ENCODE measurements around the gene RGS7. TPM values are rescaled to one million over a fixed set of nuclear protein-coding genes. Genes with fewer than 3 reads are reported as not detected.
A peak's percentile ranks its signal among the peaks of the same experiment; 100 is the strongest.

Gene RGS7
- total and polyA plus RNA-seq, 2 donors from 2014 or later: 3.6 TPM; not detected in 1

- Histone ChIP-seq H3K9me3 (ENCODE audit: control insufficient read depth in 2 of 3, insufficient read depth in 1 of 3, low read length in 3 of 3) (no peaks in the 10 kb centered on the region), H3K36me3 (ENCODE audit: control insufficient read depth in 2 of 3, insufficient read depth in 3 of 3, low read length in 3 of 3) (no peaks in the 10 kb centered on the region), H3K4me1 (ENCODE audit: control insufficient read depth in 2 of 3, insufficient read depth in 2 of 3, low read depth in 1 of 3, low read length in 3 of 3) (peaks cover 0 to 5% (median 0%) of the 10 kb centered on the region in 3 donors), H3K9ac (ENCODE audit: low read length in 3 of 3) (no peak overlapping the region), H3K27me3 (ENCODE audit: control insufficient read depth, insufficient read depth, low read length) (no peaks in the 10 kb centered on the region), H3K27ac (ENCODE audit: low read depth in 2 of 2, low read length in 2 of 2) (no peak overlapping the region), H3K4me3 (ENCODE audit: low read length in 3 of 3) (no peak overlapping the region)
- intact Hi-C loops (cut with DNase I): no loop called here
- TF ChIP-seq, protein P1, sequence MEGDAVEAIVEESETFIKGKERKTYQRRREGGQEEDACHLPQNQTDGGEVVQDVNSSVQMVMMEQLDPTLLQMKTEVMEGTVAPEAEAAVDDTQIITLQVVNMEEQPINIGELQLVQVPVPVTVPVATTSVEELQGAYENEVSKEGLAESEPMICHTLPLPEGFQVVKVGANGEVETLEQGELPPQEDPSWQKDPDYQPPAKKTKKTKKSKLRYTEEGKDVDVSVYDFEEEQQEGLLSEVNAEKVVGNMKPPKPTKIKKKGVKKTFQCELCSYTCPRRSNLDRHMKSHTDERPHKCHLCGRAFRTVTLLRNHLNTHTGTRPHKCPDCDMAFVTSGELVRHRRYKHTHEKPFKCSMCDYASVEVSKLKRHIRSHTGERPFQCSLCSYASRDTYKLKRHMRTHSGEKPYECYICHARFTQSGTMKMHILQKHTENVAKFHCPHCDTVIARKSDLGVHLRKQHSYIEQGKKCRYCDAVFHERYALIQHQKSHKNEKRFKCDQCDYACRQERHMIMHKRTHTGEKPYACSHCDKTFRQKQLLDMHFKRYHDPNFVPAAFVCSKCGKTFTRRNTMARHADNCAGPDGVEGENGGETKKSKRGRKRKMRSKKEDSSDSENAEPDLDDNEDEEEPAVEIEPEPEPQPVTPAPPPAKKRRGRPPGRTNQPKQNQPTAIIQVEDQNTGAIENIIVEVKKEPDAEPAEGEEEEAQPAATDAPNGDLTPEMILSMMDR (IDR thresholded peaks at IDR 0.05; ENCODE audit: borderline replicate concordance, extremely low read depth, insufficient read depth): no peak
- FAIRE-seq (no peak), DNase-seq (no peak)
These were observed 334.6 kb downstream of the RGS7 start for GRCh38 chr1:241022366-241022765.

GRCh38 chr1:241020851-241021697, 335.9 kb downstream of the RGS7 start:
- no peak overlapping the region for H3K9ac ChIP-seq (ENCODE audit: low read length in 3 of 3)
- intact Hi-C loops (cut with DNase I): no loop called here
- H3K4me1 ChIP-seq (ENCODE audit: control insufficient read depth in 2 of 3, insufficient read depth in 2 of 3, low read depth in 1 of 3, low read length in 3 of 3): peaks cover 0 to 5% (median 0%) of the 10 kb centered on the region in 3 donors
- no peak overlapping the region for H3K27ac ChIP-seq (ENCODE audit: low read depth in 2 of 2, low read length in 2 of 2)
- TF ChIP-seq, protein P1 (IDR thresholded peaks at IDR 0.05; ENCODE audit: borderline replicate concordance, extremely low read depth, insufficient read depth): no peak
- DNase-seq (peak in 3 of 5 donors; percentile 16 to 51 (median 51)), FAIRE-seq (no peak)
- no peaks in the 10 kb centered on the region for H3K36me3 ChIP-seq (ENCODE audit: control insufficient read depth in 2 of 3, insufficient read depth in 3 of 3, low read length in 3 of 3)
- H3K27me3 ChIP-seq (ENCODE audit: control insufficient read depth, insufficient read depth, low read length): no peaks in the 10 kb centered on the region
- H3K9me3 ChIP-seq (ENCODE audit: control insufficient read depth in 2 of 3, insufficient read depth in 1 of 3, low read length in 3 of 3): no peaks in the 10 kb centered on the region
- H3K4me3 ChIP-seq (ENCODE audit: low read length in 3 of 3): no peak overlapping the region

DNA sequence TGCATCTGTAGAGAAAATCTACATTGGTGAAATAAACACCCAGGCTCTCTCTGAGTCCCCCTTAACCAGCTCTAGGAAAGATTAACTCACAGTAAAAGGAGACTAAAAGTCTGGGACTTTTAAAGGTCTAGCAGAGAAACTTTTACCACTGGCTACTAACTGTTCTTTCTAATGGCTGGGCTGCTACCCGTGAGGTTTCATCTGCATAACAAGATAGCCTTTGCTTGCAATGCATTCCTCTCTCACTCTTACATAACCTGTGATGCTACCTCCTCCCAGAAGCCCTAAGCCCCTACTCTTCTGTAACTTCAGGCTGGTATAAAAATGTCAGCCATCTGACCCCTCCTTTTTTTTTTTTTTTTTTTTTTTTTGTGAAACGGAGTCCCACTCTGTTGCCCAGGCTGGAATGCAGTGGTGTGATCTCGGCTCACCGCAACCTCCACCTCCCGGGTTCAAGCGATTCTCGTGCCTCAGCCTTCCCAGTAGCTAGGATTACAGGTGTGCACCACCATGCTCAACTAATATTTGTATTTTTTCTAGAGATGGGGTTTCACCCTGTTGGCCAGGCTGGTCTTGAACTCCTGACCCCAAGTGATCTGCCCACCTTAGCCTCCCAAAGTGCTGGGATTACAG, 344.2 kb downstream of the RGS7 start:
- no peak for DNase-seq
- Histone ChIP-seq H3K27ac (ENCODE audit: low read depth in 2 of 2, low read length in 2 of 2) (no peak overlapping the region), H3K4me1 (ENCODE audit: control insufficient read depth in 2 of 3, insufficient read depth in 2 of 3, low read depth in 1 of 3, low read length in 3 of 3) (no peaks in the 10 kb centered on the region), H3K27me3 (ENCODE audit: control insufficient read depth, insufficient read depth, low read length) (no peaks in the 10 kb centered on the region), H3K9me3 (ENCODE audit: control insufficient read depth in 2 of 3, insufficient read depth in 1 of 3, low read length in 3 of 3) (no peaks in the 10 kb centered on the region), H3K9ac (ENCODE audit: low read length in 3 of 3) (no peak overlapping the region), H3K36me3 (ENCODE audit: control insufficient read depth in 2 of 3, insufficient read depth in 3 of 3, low read length in 3 of 3) (no peaks in the 10 kb centered on the region), H3K4me3 (ENCODE audit: low read length in 3 of 3) (no peak overlapping the region)
- intact Hi-C loops (cut with DNase I): no loop called here
- TF ChIP-seq, protein P1 (IDR thresholded peaks at IDR 0.05; ENCODE audit: borderline replicate concordance, extremely low read depth, insufficient read depth): no peak
- FAIRE-seq: no peak
